ENCODE data around the gene XYLT1. TPM values are rescaled to one million over a fixed set of nuclear protein-coding genes. Genes with fewer than 3 reads are reported as not detected.

Gene XYLT1
- total RNA-seq, 1 experiment from 2014 or later = not detected

DNA sequence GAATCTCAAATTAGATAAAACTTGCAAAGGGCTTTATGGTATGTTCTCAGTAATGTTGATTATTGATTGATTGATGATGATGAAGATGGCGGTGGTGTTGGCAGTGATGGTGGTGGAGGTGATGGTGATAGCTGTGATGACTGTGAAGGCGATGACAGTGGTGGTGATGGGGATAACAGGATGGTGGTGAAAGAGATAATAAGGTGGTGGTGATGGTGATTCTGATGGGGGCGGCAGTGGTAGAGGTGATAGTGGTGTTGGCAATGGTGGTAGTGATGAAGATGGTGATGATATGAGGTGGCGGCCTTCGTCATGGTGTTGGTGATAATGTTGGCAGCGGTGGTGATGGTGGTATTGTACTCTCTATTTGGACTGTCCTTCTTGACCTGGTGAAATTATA lies 238.3 kb downstream of the XYLT1 start:
- Histone ChIP-seq H3K9me2 (replicated peaks; ENCODE audit: low read length) (no peaks in the 10 kb centered on the region), H3K27me3 (ENCODE audit: low read length) (no peaks in the 10 kb centered on the region), H4K20me1 (ENCODE audit: low read length) (no peaks in the 10 kb centered on the region), H3K27ac (ENCODE audit: low read length) (no peak overlapping the region), H3K9ac (ENCODE audit: low read length) (no peak overlapping the region), H3K4me2 (ENCODE audit: low read length) (no peak overlapping the region), H3K4me1 (ENCODE audit: insufficient read depth, low read length) (no peaks in the 10 kb centered on the region), H3F3A (ENCODE audit: low read length, unreplicated experiment) (no peaks in the 10 kb centered on the region), H3K36me3 (ENCODE audit: low read depth, low read length) (no peaks in the 10 kb centered on the region), H3K4me3 (ENCODE audit: low read length) (no peak overlapping the region), H2AFZ (ENCODE audit: low read length) (no peak overlapping the region), H3K79me2 (ENCODE audit: low read length) (no peaks in the 10 kb centered on the region), H3K9me3 (ENCODE audit: low read length) (no peaks in the 10 kb centered on the region)
- POLR2A ChIA-PET (ENCODE audit: unreplicated experiment) = no interaction called here
- CTCF ChIA-PET = no interaction called here
- intact Hi-C loops (cut with micrococcal nuclease) = no loop called here
- TF ChIP-seq, protein P1, sequence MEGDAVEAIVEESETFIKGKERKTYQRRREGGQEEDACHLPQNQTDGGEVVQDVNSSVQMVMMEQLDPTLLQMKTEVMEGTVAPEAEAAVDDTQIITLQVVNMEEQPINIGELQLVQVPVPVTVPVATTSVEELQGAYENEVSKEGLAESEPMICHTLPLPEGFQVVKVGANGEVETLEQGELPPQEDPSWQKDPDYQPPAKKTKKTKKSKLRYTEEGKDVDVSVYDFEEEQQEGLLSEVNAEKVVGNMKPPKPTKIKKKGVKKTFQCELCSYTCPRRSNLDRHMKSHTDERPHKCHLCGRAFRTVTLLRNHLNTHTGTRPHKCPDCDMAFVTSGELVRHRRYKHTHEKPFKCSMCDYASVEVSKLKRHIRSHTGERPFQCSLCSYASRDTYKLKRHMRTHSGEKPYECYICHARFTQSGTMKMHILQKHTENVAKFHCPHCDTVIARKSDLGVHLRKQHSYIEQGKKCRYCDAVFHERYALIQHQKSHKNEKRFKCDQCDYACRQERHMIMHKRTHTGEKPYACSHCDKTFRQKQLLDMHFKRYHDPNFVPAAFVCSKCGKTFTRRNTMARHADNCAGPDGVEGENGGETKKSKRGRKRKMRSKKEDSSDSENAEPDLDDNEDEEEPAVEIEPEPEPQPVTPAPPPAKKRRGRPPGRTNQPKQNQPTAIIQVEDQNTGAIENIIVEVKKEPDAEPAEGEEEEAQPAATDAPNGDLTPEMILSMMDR (conservative IDR thresholded peaks at IDR 0.05; ENCODE audit: low read depth, low read length) = no peak
- TF ChIP-seq EZH2phosphoT487 (IDR thresholded peaks at IDR 0.05; ENCODE audit: borderline replicate concordance, low read length) = no peak
- TF ChIP-seq EZH2 (IDR thresholded peaks at IDR 0.05; ENCODE audit: low read length, unreplicated experiment) = no peak
- no peak for DNase-seq
- no peak for ATAC-seq
- BruUV-seq (replicated peaks) = no TSS peak

DNA sequence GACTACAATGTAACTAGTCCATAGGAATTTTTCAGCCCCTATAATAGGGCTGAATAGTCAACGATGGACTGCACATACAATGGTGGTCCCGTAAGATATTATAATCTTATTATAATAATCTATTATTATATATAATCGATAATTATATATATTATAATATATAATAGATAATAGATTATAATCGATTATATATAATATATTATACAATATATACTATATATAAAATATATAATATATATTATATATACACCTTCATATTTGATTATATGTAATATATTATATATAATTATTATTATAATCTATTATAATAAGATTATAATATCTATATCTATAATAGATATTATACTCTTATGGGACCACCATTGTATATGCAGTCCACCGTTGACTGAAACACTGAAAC lies 238.8 kb downstream of the XYLT1 start:
- Histone ChIP-seq H3K4me2 (ENCODE audit: low read length) (no peak overlapping the region), H3K27ac (ENCODE audit: low read length) (no peak overlapping the region), H3K4me1 (ENCODE audit: insufficient read depth, low read length) (no peaks in the 10 kb centered on the region), H3K9me2 (replicated peaks; ENCODE audit: low read length) (no peaks in the 10 kb centered on the region), H3K9me3 (ENCODE audit: low read length) (no peaks in the 10 kb centered on the region), H2AFZ (ENCODE audit: low read length) (no peak overlapping the region), H4K20me1 (ENCODE audit: low read length) (no peaks in the 10 kb centered on the region), H3K27me3 (ENCODE audit: low read length) (no peaks in the 10 kb centered on the region), H3F3A (ENCODE audit: low read length, unreplicated experiment) (no peaks in the 10 kb centered on the region), H3K36me3 (ENCODE audit: low read depth, low read length) (no peaks in the 10 kb centered on the region), H3K9ac (ENCODE audit: low read length) (no peak overlapping the region), H3K4me3 (ENCODE audit: low read length) (no peak overlapping the region), H3K79me2 (ENCODE audit: low read length) (no peaks in the 10 kb centered on the region)
- no peak for DNase-seq
- no peak for ATAC-seq
- CTCF ChIA-PET = no interaction called here
- TF ChIP-seq EZH2phosphoT487 (IDR thresholded peaks at IDR 0.05; ENCODE audit: borderline replicate concordance, low read length) (no peak), EZH2 (IDR thresholded peaks at IDR 0.05; ENCODE audit: low read length, unreplicated experiment) (no peak)
- TF ChIP-seq, protein P1 (conservative IDR thresholded peaks at IDR 0.05; ENCODE audit: low read depth, low read length) = no peak
- intact Hi-C loops (cut with micrococcal nuclease) = no loop called here
- BruUV-seq (replicated peaks) = no TSS peak
- POLR2A ChIA-PET (ENCODE audit: unreplicated experiment) = no interaction called here

DNA sequence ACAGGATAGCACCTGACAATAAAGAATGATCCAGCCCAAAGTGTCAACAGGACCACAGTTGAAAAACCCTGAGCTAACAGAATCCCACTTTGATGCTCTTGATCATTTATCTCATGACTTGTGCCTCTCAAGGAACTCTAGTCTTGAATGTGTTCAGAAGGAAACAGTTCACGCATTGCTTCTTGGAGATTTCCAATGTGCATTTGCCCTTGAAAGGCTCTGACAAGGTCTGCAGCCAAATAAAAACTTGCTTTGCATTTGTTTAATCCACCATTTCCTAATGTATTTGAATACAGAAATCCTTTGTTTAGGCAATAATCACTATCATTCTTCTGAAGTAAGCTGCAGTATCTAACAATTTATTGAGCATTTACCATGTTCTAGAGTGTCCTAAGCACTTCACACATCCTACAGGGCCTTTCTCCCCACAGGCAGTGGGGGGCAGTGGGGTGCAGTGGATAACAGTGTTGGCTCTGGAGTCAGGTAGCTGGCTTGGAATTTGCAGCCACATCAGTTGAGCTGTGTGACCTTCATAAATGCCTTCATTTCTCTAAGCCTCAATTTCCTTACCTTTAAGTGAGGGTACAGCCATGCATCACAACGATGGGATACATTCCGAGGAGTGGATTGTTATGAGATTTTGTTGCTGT lies 239.7 kb downstream of the XYLT1 start:
- CTCF ChIA-PET = no interaction called here
- no peaks in the 10 kb centered on the region for H3K79me2 ChIP-seq (ENCODE audit: low read length)
- no peak for ATAC-seq

More for the DNA sequence above, 239.7 kb downstream of the XYLT1 start:
- TF ChIP-seq, protein P1 (conservative IDR thresholded peaks at IDR 0.05; ENCODE audit: low read depth, low read length) = no peak
- TF ChIP-seq EZH2phosphoT487 (IDR thresholded peaks at IDR 0.05; ENCODE audit: borderline replicate concordance, low read length) = no peak
- no peak for TF ChIP-seq EZH2 (IDR thresholded peaks at IDR 0.05; ENCODE audit: low read length, unreplicated experiment)
- H3K9ac ChIP-seq (ENCODE audit: low read length) = no peak overlapping the region
- no peaks in the 10 kb centered on the region for H3K4me1 ChIP-seq (ENCODE audit: insufficient read depth, low read length)
- no peak overlapping the region for H3K27ac ChIP-seq (ENCODE audit: low read length)
- POLR2A ChIA-PET (ENCODE audit: unreplicated experiment) = no interaction called here
- H3K27me3 ChIP-seq (ENCODE audit: low read length) = no peaks in the 10 kb centered on the region
- no peaks in the 10 kb centered on the region for H3K9me3 ChIP-seq (ENCODE audit: low read length)
- no peak for DNase-seq
- H3K4me2 ChIP-seq (ENCODE audit: low read length) = no peak overlapping the region
- no peak overlapping the region for H3K4me3 ChIP-seq (ENCODE audit: low read length)
- no TSS peak for BruUV-seq (replicated peaks)
- intact Hi-C loops (cut with micrococcal nuclease) = no loop called here
- H3K9me2 ChIP-seq (replicated peaks; ENCODE audit: low read length) = no peaks in the 10 kb centered on the region
- H4K20me1 ChIP-seq (ENCODE audit: low read length) = no peaks in the 10 kb centered on the region
- no peak overlapping the region for H2AFZ ChIP-seq (ENCODE audit: low read length)
- H3K36me3 ChIP-seq (ENCODE audit: low read depth, low read length) = no peaks in the 10 kb centered on the region
- no peaks in the 10 kb centered on the region for H3F3A ChIP-seq (ENCODE audit: low read length, unreplicated experiment)
